ENCODE results near the gene WHAMM. TPM values are rescaled to one million over a fixed set of nuclear protein-coding genes. Genes with fewer than 3 reads are reported as not detected.

The WHAMM gene
- total RNA-seq, 1 experiment from 2014 or later: 7.2 TPM

DNA sequence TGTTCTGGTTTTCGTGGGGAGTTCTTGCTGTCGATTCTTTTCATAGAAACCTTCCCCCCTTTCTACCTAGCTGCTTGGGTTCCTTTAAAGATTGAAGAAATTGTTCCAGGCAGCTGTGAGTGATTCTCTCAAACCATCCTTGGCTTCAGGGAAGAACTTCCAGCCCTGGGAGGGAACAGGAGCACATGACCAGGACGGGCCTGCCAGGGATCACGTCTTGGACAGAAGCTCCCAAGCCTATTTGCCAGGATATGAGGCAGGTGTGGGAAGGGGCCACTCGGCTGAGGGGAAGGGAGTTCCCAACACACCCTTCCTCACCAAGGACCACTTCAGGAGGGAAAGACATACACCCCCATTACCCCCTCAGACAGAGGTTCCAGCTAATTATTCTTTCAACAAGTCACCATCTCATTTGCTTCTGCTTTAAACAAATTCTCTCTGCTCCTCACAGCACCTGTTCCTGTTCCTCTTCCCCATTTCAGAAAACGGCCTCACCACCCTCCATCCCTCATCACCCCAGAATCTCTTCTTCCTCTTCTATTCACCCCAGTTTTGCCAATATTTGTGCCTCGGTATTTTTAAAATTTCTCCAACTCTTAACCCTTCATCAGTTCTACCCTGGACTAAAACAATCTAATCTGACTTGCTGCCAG lies 62.5 kb downstream of the WHAMM start:
- H3K4me1 ChIP-seq (ENCODE audit: low read length): peaks cover 33% of the 10 kb centered on the region
- no peaks in the 10 kb centered on the region for H3K36me3 ChIP-seq (ENCODE audit: insufficient read depth, low read length)
- H3K9ac ChIP-seq (ENCODE audit: low read length): peak overlapping the region; percentile 56
- peak overlapping the region; percentile 46; the same call in 1 of the 2 replicates for H3K4me3 ChIP-seq (ENCODE audit: low read length)
- H2AFZ ChIP-seq (ENCODE audit: low read length): peak overlapping the region; percentile 88
- peak overlapping the region; percentile 60 for H3K4me2 ChIP-seq (ENCODE audit: low read depth, low read length, poor library complexity, severe bottlenecking)
- H4K20me1 ChIP-seq (ENCODE audit: insufficient read depth, low read depth, low read length): no peaks in the 10 kb centered on the region
- no peaks in the 10 kb centered on the region for H3K9me2 ChIP-seq (replicated peaks; ENCODE audit: insufficient read depth, low read length)
- no peaks in the 10 kb centered on the region for H3K79me2 ChIP-seq (ENCODE audit: low read length)
- H3K9me3 ChIP-seq (ENCODE audit: low read length): no peaks in the 10 kb centered on the region
- H3K27ac ChIP-seq (ENCODE audit: low read length): peak overlapping the region; percentile 88
- H3K27me3 ChIP-seq (ENCODE audit: low read length): no peaks in the 10 kb centered on the region
- peak; percentile 78 for DNase-seq

DNA sequence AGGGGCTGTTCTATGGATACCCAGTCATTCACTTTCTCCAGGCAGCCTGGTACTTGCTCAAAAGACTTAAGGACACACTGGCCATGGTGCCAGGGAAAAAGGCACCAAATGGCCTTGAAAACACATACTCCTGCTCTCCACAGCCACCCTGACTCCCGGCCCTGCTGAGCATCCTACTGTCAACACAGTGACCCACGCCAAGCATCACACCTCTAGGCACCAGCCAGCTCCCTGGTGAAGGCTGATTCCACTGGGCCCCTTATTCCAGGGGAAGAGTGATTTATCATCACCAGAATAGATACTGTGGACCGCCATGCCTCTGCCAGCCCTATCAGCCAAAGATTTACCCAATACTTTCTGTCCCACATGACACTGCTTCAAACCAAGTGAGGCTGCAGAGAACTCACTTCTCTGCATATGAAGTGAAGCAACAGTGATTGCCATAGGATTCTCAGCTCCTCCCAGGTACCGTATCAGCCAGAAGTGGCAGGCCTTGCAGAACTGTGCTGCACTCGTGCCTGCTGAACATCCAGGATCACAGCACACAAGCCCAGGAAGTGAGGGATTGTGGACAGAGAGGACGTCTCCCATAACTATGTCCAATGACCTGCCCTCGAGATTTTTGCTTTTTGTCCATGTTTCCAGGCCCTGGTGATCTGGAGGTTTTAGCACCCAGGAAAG lies 63.7 kb downstream of the WHAMM start:
- DNase-seq: no peak
- Histone ChIP-seq H3K9ac (ENCODE audit: low read length) (no peak overlapping the region), H3K27me3 (ENCODE audit: low read length) (no peaks in the 10 kb centered on the region), H4K20me1 (ENCODE audit: insufficient read depth, low read depth, low read length) (no peaks in the 10 kb centered on the region), H3K9me2 (replicated peaks; ENCODE audit: insufficient read depth, low read length) (no peaks in the 10 kb centered on the region), H3K4me3 (ENCODE audit: low read length) (no peak overlapping the region), H3K79me2 (ENCODE audit: low read length) (no peaks in the 10 kb centered on the region), H3K4me2 (ENCODE audit: low read depth, low read length, poor library complexity, severe bottlenecking) (no peak overlapping the region), H2AFZ (ENCODE audit: low read length) (0 out of 2 replicates have a peak overlapping the region, but pooled peaks have one; percentile 88), H3K36me3 (ENCODE audit: insufficient read depth, low read length) (no peaks in the 10 kb centered on the region), H3K27ac (ENCODE audit: low read length) (no peak overlapping the region), H3K4me1 (ENCODE audit: low read length) (peaks cover 33% of the 10 kb centered on the region), H3K9me3 (ENCODE audit: low read length) (no peaks in the 10 kb centered on the region)

DNA sequence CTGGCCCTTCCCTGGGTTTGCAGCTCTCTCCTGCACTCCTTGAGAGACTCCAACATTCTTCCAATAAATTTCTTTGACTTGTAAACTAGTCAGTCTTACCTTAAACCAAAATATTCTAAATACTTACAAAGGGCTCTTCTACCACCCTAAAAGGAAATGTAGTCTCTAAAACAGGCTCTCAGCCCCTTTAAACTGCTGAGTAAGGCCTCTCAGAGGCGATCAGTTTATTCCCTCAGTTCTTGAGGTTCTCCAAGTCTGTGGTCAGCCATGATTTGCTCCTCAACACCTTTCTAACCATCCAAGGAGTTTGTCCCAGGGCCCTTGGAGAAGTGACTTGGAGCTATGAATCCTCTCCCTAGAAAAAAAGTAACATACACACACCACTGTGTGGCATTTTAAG lies 64.8 kb downstream of the WHAMM start:
- no peak for DNase-seq
- no peaks in the 10 kb centered on the region for H3K9me3 ChIP-seq (ENCODE audit: low read length)
- H3K27me3 ChIP-seq (ENCODE audit: low read length): no peaks in the 10 kb centered on the region
- H3K4me1 ChIP-seq (ENCODE audit: low read length): peaks cover 33% of the 10 kb centered on the region
- no peak overlapping the region for H3K27ac ChIP-seq (ENCODE audit: low read length)
- H3K79me2 ChIP-seq (ENCODE audit: low read length): no peaks in the 10 kb centered on the region
- no peaks in the 10 kb centered on the region for H4K20me1 ChIP-seq (ENCODE audit: insufficient read depth, low read depth, low read length)
- H2AFZ ChIP-seq (ENCODE audit: low read length): no peak overlapping the region
- no peak overlapping the region for H3K4me2 ChIP-seq (ENCODE audit: low read depth, low read length, poor library complexity, severe bottlenecking)
- H3K9ac ChIP-seq (ENCODE audit: low read length): no peak overlapping the region
- no peaks in the 10 kb centered on the region for H3K36me3 ChIP-seq (ENCODE audit: insufficient read depth, low read length)
- H3K9me2 ChIP-seq (replicated peaks; ENCODE audit: insufficient read depth, low read length): no peaks in the 10 kb centered on the region
- H3K4me3 ChIP-seq (ENCODE audit: low read length): no peak overlapping the region

DNA sequence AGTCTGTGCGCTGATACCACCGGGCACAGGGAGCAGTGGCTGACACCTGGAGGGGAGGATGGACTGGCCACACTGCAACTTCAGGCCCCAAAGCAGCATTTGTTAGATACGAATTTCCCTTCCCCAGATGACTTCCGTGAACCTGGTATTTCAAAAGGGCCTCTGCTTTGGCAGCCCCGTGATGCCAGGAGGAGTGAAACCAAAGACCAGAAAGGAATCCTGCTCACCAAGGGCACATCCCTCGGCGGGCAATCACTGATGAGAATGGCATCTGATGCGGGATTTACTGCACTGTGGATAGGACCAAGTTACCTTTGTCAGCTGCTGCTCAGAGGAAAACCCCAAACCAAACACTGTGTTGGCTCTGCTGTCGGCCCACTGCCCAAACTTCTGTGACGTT lies 65.5 kb downstream of the WHAMM start:
- Histone ChIP-seq H3K4me2 (ENCODE audit: low read depth, low read length, poor library complexity, severe bottlenecking) (no peak overlapping the region), H3K27me3 (ENCODE audit: low read length) (no peaks in the 10 kb centered on the region), H3K79me2 (ENCODE audit: low read length) (no peaks in the 10 kb centered on the region), H3K4me3 (ENCODE audit: low read length) (no peak overlapping the region), H4K20me1 (ENCODE audit: insufficient read depth, low read depth, low read length) (no peaks in the 10 kb centered on the region), H3K9me3 (ENCODE audit: low read length) (no peaks in the 10 kb centered on the region), H3K9me2 (replicated peaks; ENCODE audit: insufficient read depth, low read length) (no peaks in the 10 kb centered on the region), H3K9ac (ENCODE audit: low read length) (no peak overlapping the region), H2AFZ (ENCODE audit: low read length) (no peak overlapping the region), H3K27ac (ENCODE audit: low read length) (no peak overlapping the region), H3K4me1 (ENCODE audit: low read length) (peaks cover 37% of the 10 kb centered on the region), H3K36me3 (ENCODE audit: insufficient read depth, low read length) (no peaks in the 10 kb centered on the region)
- DNase-seq: no peak

DNA sequence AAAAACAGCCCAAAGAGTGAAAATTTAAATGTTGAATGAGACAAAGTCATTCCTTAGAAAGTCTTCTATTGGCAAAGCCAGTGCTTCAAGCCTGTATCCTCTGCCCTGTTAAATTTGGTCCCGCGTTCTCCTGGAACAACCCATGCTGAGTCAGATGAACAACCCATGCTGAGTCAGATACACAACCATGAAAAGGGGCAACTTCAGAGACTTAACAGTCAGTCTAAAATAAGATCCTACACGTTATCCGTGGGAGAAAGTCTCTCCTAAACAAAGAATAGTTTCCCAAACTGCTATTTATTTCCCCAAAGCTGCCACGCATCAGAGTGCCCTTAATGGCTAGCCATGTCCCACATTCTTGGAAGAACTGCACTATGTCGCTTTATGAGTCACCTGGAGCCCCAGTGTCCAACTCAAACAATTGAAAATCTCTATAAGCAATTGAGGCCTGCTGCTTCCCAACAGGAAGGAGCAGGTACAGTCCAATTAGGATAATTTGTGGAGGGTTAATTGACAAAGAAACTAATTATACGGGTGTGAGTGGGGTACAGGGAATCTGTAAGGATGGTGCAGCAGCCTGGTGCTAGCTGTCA lies 66.1 kb downstream of the WHAMM start:
- no peak overlapping the region for H2AFZ ChIP-seq (ENCODE audit: low read length)
- no peak overlapping the region for H3K9ac ChIP-seq (ENCODE audit: low read length)
- H3K4me1 ChIP-seq (ENCODE audit: low read length): peaks cover 37% of the 10 kb centered on the region
- H4K20me1 ChIP-seq (ENCODE audit: insufficient read depth, low read depth, low read length): no peaks in the 10 kb centered on the region
- H3K79me2 ChIP-seq (ENCODE audit: low read length): no peaks in the 10 kb centered on the region
- H3K4me3 ChIP-seq (ENCODE audit: low read length): no peak overlapping the region
- no peak for DNase-seq
- H3K9me3 ChIP-seq (ENCODE audit: low read length): no peaks in the 10 kb centered on the region
- H3K9me2 ChIP-seq (replicated peaks; ENCODE audit: insufficient read depth, low read length): no peaks in the 10 kb centered on the region
- H3K27me3 ChIP-seq (ENCODE audit: low read length): no peaks in the 10 kb centered on the region
- H3K36me3 ChIP-seq (ENCODE audit: insufficient read depth, low read length): no peaks in the 10 kb centered on the region
- no peak overlapping the region for H3K4me2 ChIP-seq (ENCODE audit: low read depth, low read length, poor library complexity, severe bottlenecking)
- H3K27ac ChIP-seq (ENCODE audit: low read length): no peak overlapping the region

DNA sequence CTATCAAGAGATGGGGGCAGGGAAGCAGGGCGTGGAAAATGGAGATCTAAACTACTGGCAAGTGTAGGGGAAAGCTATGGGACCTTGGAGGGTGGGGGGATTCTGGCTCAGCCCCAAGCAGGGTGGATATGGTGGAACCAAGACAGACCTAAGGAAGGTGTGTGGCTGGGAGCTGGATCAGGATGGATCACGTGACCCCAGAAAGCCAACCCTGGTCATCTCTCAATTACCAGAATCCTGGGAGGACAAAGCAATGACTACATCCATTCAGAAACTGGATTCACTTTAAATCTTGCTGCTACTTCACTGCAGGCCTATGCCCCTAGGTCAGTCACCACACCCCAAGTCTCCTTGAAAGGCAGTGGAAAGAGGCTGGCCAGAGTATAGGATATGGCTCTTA lies 68.4 kb downstream of the WHAMM start:
- Histone ChIP-seq H2AFZ (ENCODE audit: low read length) (no peak overlapping the region), H4K20me1 (ENCODE audit: insufficient read depth, low read depth, low read length) (no peaks in the 10 kb centered on the region), H3K9me2 (replicated peaks; ENCODE audit: insufficient read depth, low read length) (no peaks in the 10 kb centered on the region), H3K9ac (ENCODE audit: low read length) (no peak overlapping the region), H3K4me3 (ENCODE audit: low read length) (no peak overlapping the region), H3K36me3 (ENCODE audit: insufficient read depth, low read length) (no peaks in the 10 kb centered on the region), H3K79me2 (ENCODE audit: low read length) (no peaks in the 10 kb centered on the region), H3K27me3 (ENCODE audit: low read length) (no peaks in the 10 kb centered on the region), H3K9me3 (ENCODE audit: low read length) (no peaks in the 10 kb centered on the region), H3K4me2 (ENCODE audit: low read depth, low read length, poor library complexity, severe bottlenecking) (no peak overlapping the region), H3K4me1 (ENCODE audit: low read length) (peaks cover 14% of the 10 kb centered on the region), H3K27ac (ENCODE audit: low read length) (no peak overlapping the region)
- DNase-seq: no peak

DNA sequence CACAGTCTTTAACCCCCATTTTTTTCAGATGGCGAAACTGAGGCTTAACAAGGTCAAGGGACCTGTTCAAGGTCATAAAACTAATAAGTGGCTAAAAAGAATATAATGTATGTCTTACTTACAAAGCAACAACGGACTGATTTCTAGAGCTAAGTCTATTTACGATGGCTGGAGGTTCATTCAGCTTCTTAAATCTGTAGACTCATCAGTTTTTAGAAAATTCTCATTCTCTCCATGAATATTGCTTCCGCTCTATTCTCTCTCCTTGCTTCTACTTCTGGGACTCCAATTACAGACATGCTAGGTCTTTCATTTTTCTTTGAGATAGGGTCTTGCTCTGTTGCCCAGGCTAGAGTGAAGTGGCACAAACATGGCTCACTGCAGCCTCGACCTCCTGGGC lies 68.9 kb downstream of the WHAMM start:
- H3K4me2 ChIP-seq (ENCODE audit: low read depth, low read length, poor library complexity, severe bottlenecking): no peak overlapping the region
- H4K20me1 ChIP-seq (ENCODE audit: insufficient read depth, low read depth, low read length): no peaks in the 10 kb centered on the region
- no peaks in the 10 kb centered on the region for H3K79me2 ChIP-seq (ENCODE audit: low read length)
- peaks cover 12% of the 10 kb centered on the region for H3K4me1 ChIP-seq (ENCODE audit: low read length)
- DNase-seq: no peak
- no peak overlapping the region for H2AFZ ChIP-seq (ENCODE audit: low read length)
- no peak overlapping the region for H3K9ac ChIP-seq (ENCODE audit: low read length)
- H3K36me3 ChIP-seq (ENCODE audit: insufficient read depth, low read length): no peaks in the 10 kb centered on the region
- H3K9me2 ChIP-seq (replicated peaks; ENCODE audit: insufficient read depth, low read length): no peaks in the 10 kb centered on the region
- H3K9me3 ChIP-seq (ENCODE audit: low read length): no peaks in the 10 kb centered on the region
- no peak overlapping the region for H3K27ac ChIP-seq (ENCODE audit: low read length)
- H3K4me3 ChIP-seq (ENCODE audit: low read length): no peak overlapping the region
- H3K27me3 ChIP-seq (ENCODE audit: low read length): no peaks in the 10 kb centered on the region

DNA sequence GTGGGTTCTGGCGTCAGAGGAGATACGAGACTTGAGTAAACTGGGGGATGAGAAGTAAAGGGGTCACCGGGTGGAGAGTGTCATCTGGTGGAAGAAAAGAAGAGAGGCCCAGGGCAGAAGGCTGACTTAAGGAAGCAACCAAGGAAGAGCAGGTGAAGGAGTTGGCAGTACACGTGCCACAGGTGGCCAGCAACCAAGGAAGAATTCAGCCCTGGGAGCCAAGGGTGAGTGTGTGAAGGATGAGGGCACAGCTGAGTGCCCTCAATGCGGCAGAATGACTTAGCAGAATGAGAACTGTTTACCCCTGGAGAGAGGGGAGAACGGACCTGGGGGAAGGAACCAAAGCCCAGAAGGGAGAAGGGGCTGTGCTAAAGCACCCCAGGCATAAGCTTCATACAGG lies 71.3 kb downstream of the WHAMM start:
- Histone ChIP-seq H3K9ac (ENCODE audit: low read length) (no peak overlapping the region), H3K4me1 (ENCODE audit: low read length) (peaks cover 12% of the 10 kb centered on the region)

More for the DNA sequence above, 71.3 kb downstream of the WHAMM start:
- Histone ChIP-seq H3K36me3 (ENCODE audit: insufficient read depth, low read length) (no peaks in the 10 kb centered on the region), H3K27ac (ENCODE audit: low read length) (no peak overlapping the region), H2AFZ (ENCODE audit: low read length) (no peak overlapping the region), H3K79me2 (ENCODE audit: low read length) (no peaks in the 10 kb centered on the region), H3K9me2 (replicated peaks; ENCODE audit: insufficient read depth, low read length) (no peaks in the 10 kb centered on the region), H4K20me1 (ENCODE audit: insufficient read depth, low read depth, low read length) (no peaks in the 10 kb centered on the region), H3K9me3 (ENCODE audit: low read length) (no peaks in the 10 kb centered on the region), H3K4me3 (ENCODE audit: low read length) (no peak overlapping the region), H3K27me3 (ENCODE audit: low read length) (no peaks in the 10 kb centered on the region), H3K4me2 (ENCODE audit: low read depth, low read length, poor library complexity, severe bottlenecking) (no peak overlapping the region)
- no peak for DNase-seq

Data from Karpas-422 (cell line).